Measurements from ENCODE around the gene C10orf143.

Gene C10orf143

DNA sequence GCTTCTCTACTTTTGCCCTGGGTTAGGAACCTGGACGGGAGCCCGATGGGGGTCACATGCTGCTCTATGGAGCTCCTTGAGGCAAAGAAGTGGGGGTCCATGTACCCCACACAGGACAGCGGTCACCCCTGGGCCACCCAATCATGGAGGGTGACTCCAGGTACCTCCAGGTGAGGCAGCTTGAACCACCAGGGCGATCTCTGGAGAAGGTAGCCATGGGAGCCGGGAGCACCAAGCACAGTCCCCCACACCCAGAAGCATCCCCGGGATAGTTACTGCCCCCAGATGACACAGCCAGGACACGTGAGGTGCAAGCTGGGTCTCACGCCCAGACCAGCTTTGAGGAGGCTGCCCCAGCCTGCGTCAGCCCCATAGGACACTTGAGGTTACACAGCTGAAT is 58.4 kb downstream of the C10orf143 start:
- Histone ChIP-seq H3K23ac (ENCODE audit: low read depth, low read length, poor library complexity) (no peak overlapping the region), H3K4me2 (ENCODE audit: insufficient read depth, low read length, poor library complexity, severe bottlenecking) (no peak overlapping the region), H3K14ac (ENCODE audit: low read length) (no peak overlapping the region), H2AK5ac (ENCODE audit: low read depth, low read length) (no peak overlapping the region), H2BK15ac (ENCODE audit: low read length) (no peak overlapping the region), H2BK120ac (ENCODE audit: low read depth, low read length) (no peak overlapping the region), H2BK5ac (ENCODE audit: low read length) (no peak overlapping the region), H4K8ac (ENCODE audit: low read depth, low read length) (no peak overlapping the region), H3K18ac (ENCODE audit: low read length) (no peak overlapping the region), H3K4ac (ENCODE audit: low read length) (no peak overlapping the region), H3K36me3 (replicated peaks in 1 of 2; ENCODE audit: control insufficient read depth in 2 of 2, insufficient read depth in 2 of 2, low read length in 2 of 2) (no peaks in the 10 kb centered on the region), H3K27me3 (ENCODE audit: control insufficient read depth in 3 of 3, insufficient read depth in 3 of 3, low read depth in 1 of 3, low read length in 3 of 3) (no peaks in the 10 kb centered on the region), H3K9me3 (replicated peaks in 1 of 2; ENCODE audit: control insufficient read depth in 2 of 2, insufficient read depth in 1 of 2, low read depth in 1 of 2, low read length in 2 of 2) (peaks cover 2% of the 10 kb centered on the region in 2 donors), H3K79me1 (ENCODE audit: low read depth, low read length) (no peaks in the 10 kb centered on the region), H2AFZ (ENCODE audit: low read length) (no peak overlapping the region), H3K27ac (replicated peaks; ENCODE audit: low read length) (no peak overlapping the region), H2BK12ac (ENCODE audit: low read length) (no peak overlapping the region), H3K4me1 (ENCODE audit: control insufficient read depth in 2 of 2, insufficient read depth in 1 of 2, low read depth in 1 of 2, low read length in 2 of 2) (no peaks in the 10 kb centered on the region), H4K91ac (ENCODE audit: low read depth, low read length, poor library complexity) (no peak overlapping the region), H3K4me3 (ENCODE audit: low read length in 2 of 2) (no peak overlapping the region), H3K9ac (ENCODE audit: low read depth, low read length, poor library complexity) (no peak overlapping the region)
- no peak for DNase-seq (ENCODE audit: low spot score)
- WGBS, 2 donors (ENCODE audit: extremely low coverage in 2 of 2, insufficient read length in 2 of 2, insufficient replicate concordance in 1 of 2), result no CpG with 5 or more reads among the region's 9 CpGs

DNA sequence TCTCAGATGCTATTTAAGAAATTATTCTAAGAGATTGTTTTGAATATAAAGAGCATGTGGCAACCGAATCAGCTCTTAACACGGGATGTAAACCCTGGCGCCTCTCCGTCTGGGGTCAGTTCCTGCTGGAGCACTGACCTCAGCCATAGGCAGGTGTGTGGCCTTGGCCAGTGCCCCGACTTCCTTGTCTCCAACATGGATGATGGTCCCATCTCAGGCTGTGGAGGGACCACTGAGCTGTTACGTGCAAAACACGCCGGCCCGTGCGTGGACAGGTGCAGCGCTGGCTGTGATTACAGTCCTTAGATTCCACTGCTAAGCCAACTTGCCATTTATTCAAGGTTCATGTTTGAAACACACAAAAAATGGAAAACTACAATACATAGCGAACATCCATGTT is 59.9 kb downstream of the C10orf143 start:
- Histone ChIP-seq H3K9me3 (replicated peaks in 1 of 2; ENCODE audit: control insufficient read depth in 2 of 2, insufficient read depth in 1 of 2, low read depth in 1 of 2, low read length in 2 of 2) (no peaks in the 10 kb centered on the region), H3K27me3 (ENCODE audit: control insufficient read depth in 3 of 3, insufficient read depth in 3 of 3, low read depth in 1 of 3, low read length in 3 of 3) (no peaks in the 10 kb centered on the region), H3K36me3 (replicated peaks in 1 of 2; ENCODE audit: control insufficient read depth in 2 of 2, insufficient read depth in 2 of 2, low read length in 2 of 2) (no peaks in the 10 kb centered on the region), H2AFZ (ENCODE audit: low read length) (no peak overlapping the region), H2AK5ac (ENCODE audit: low read depth, low read length) (no peak overlapping the region), H3K9ac (ENCODE audit: low read depth, low read length, poor library complexity) (no peak overlapping the region), H2BK15ac (ENCODE audit: low read length) (no peak overlapping the region), H3K4me2 (ENCODE audit: insufficient read depth, low read length, poor library complexity, severe bottlenecking) (no peak overlapping the region), H4K8ac (ENCODE audit: low read depth, low read length) (no peak overlapping the region), H3K4ac (ENCODE audit: low read length) (no peak overlapping the region), H4K91ac (ENCODE audit: low read depth, low read length, poor library complexity) (no peak overlapping the region), H3K27ac (replicated peaks; ENCODE audit: low read length) (no peak overlapping the region), H3K4me3 (ENCODE audit: low read length in 2 of 2) (no peak overlapping the region), H2BK5ac (ENCODE audit: low read length) (no peak overlapping the region), H3K23ac (ENCODE audit: low read depth, low read length, poor library complexity) (no peak overlapping the region), H3K14ac (ENCODE audit: low read length) (no peak overlapping the region), H3K79me1 (ENCODE audit: low read depth, low read length) (no peaks in the 10 kb centered on the region), H3K4me1 (ENCODE audit: control insufficient read depth in 2 of 2, insufficient read depth in 1 of 2, low read depth in 1 of 2, low read length in 2 of 2) (no peaks in the 10 kb centered on the region), H2BK12ac (ENCODE audit: low read length) (no peak overlapping the region), H3K18ac (ENCODE audit: low read length) (peak overlapping the region; percentile 31), H2BK120ac (ENCODE audit: low read depth, low read length) (no peak overlapping the region)
- no CpG with 5 or more reads among the region's 12 CpGs for WGBS, 2 donors (ENCODE audit: extremely low coverage in 2 of 2, insufficient read length in 2 of 2, insufficient replicate concordance in 1 of 2)
- no peak for DNase-seq (ENCODE audit: low spot score)

DNA sequence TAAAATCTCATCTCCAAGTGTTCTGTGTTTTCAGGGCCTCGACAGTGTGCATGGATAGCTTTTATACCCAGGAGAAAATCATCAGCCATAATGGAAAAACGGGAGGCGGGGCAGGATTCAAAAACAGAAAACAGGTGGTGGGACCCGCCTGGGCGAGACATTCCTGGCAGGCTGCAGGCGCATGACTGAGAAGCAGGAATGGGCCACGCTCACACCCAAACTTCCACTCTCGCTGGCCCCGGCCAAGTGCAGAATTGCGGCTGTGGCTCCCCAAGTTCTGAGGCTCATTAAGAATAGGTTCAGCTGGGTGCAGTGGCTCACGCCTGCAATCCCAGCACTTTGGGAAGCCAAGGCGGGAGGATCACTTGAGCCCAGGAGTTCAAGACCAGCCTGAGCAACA is 60.6 kb downstream of the C10orf143 start:
- Histone ChIP-seq H3K4me1 (ENCODE audit: control insufficient read depth in 2 of 2, insufficient read depth in 1 of 2, low read depth in 1 of 2, low read length in 2 of 2) (no peaks in the 10 kb centered on the region), H2AFZ (ENCODE audit: low read length) (no peak overlapping the region), H3K27ac (replicated peaks; ENCODE audit: low read length) (no peak overlapping the region), H2BK15ac (ENCODE audit: low read length) (no peak overlapping the region), H3K9ac (ENCODE audit: low read depth, low read length, poor library complexity) (no peak overlapping the region), H4K8ac (ENCODE audit: low read depth, low read length) (no peak overlapping the region), H3K18ac (ENCODE audit: low read length) (no peak overlapping the region), H3K14ac (ENCODE audit: low read length) (no peak overlapping the region), H2BK120ac (ENCODE audit: low read depth, low read length) (no peak overlapping the region), H3K4ac (ENCODE audit: low read length) (no peak overlapping the region), H3K36me3 (replicated peaks in 1 of 2; ENCODE audit: control insufficient read depth in 2 of 2, insufficient read depth in 2 of 2, low read length in 2 of 2) (no peaks in the 10 kb centered on the region), H3K27me3 (ENCODE audit: control insufficient read depth in 3 of 3, insufficient read depth in 3 of 3, low read depth in 1 of 3, low read length in 3 of 3) (no peaks in the 10 kb centered on the region), H2BK12ac (ENCODE audit: low read length) (no peak overlapping the region), H2BK5ac (ENCODE audit: low read length) (no peak overlapping the region), H3K4me3 (ENCODE audit: low read length in 2 of 2) (no peak overlapping the region), H3K4me2 (ENCODE audit: insufficient read depth, low read length, poor library complexity, severe bottlenecking) (no peak overlapping the region), H4K91ac (ENCODE audit: low read depth, low read length, poor library complexity) (no peak overlapping the region), H2AK5ac (ENCODE audit: low read depth, low read length) (no peak overlapping the region), H3K9me3 (replicated peaks in 1 of 2; ENCODE audit: control insufficient read depth in 2 of 2, insufficient read depth in 1 of 2, low read depth in 1 of 2, low read length in 2 of 2) (no peaks in the 10 kb centered on the region), H3K79me1 (ENCODE audit: low read depth, low read length) (no peaks in the 10 kb centered on the region), H3K23ac (ENCODE audit: low read depth, low read length, poor library complexity) (no peak overlapping the region)
- no peak for DNase-seq (ENCODE audit: low spot score)
- no CpG with 5 or more reads among the region's 12 CpGs for WGBS, 2 donors (ENCODE audit: extremely low coverage in 2 of 2, insufficient read length in 2 of 2, insufficient replicate concordance in 1 of 2)

DNA sequence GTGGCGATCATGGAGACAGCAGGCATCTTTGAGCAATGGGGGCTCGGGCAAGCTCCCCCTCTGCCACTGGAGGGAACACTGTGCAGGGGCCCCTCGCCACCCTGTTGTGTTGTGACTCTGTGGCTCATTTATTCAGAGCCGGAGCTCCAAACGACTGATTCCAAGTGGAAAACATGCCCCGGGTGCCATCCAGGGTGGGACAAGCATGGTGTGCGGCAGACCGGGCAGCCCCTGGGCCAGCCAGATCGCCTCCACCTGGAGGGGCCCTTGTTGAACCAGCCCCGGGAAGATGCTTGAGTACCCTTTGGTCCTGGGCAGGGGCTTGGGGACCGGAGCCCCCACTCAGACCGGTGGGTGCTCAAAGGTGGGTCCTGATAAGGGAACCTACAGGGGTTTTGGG is 61.4 kb downstream of the C10orf143 start:
- no peaks in the 10 kb centered on the region for H3K36me3 ChIP-seq (replicated peaks in 1 of 2; ENCODE audit: control insufficient read depth in 2 of 2, insufficient read depth in 2 of 2, low read length in 2 of 2)
- no peaks in the 10 kb centered on the region for H3K27me3 ChIP-seq (ENCODE audit: control insufficient read depth in 3 of 3, insufficient read depth in 3 of 3, low read depth in 1 of 3, low read length in 3 of 3)
- H2BK15ac ChIP-seq (ENCODE audit: low read length), result no peak overlapping the region
- no peak overlapping the region for H3K4me2 ChIP-seq (ENCODE audit: insufficient read depth, low read length, poor library complexity, severe bottlenecking)
- H3K27ac ChIP-seq (replicated peaks; ENCODE audit: low read length), result no peak overlapping the region
- H3K9ac ChIP-seq (ENCODE audit: low read depth, low read length, poor library complexity), result no peak overlapping the region
- H3K23ac ChIP-seq (ENCODE audit: low read depth, low read length, poor library complexity), result no peak overlapping the region
- H2BK5ac ChIP-seq (ENCODE audit: low read length), result no peak overlapping the region
- no peak overlapping the region for H4K91ac ChIP-seq (ENCODE audit: low read depth, low read length, poor library complexity)
- H3K14ac ChIP-seq (ENCODE audit: low read length), result no peak overlapping the region
- no peak for DNase-seq (ENCODE audit: low spot score)
- no peak overlapping the region for H3K4me3 ChIP-seq (ENCODE audit: low read length in 2 of 2)
- no peaks in the 10 kb centered on the region for H3K9me3 ChIP-seq (replicated peaks in 1 of 2; ENCODE audit: control insufficient read depth in 2 of 2, insufficient read depth in 1 of 2, low read depth in 1 of 2, low read length in 2 of 2)
- no peaks in the 10 kb centered on the region for H3K79me1 ChIP-seq (ENCODE audit: low read depth, low read length)
- H2AFZ ChIP-seq (ENCODE audit: low read length), result no peak overlapping the region
- H3K4ac ChIP-seq (ENCODE audit: low read length), result no peak overlapping the region
- no CpG with 5 or more reads among the region's 12 CpGs for WGBS, 2 donors (ENCODE audit: extremely low coverage in 2 of 2, insufficient read length in 2 of 2, insufficient replicate concordance in 1 of 2)
- no peaks in the 10 kb centered on the region for H3K4me1 ChIP-seq (ENCODE audit: control insufficient read depth in 2 of 2, insufficient read depth in 1 of 2, low read depth in 1 of 2, low read length in 2 of 2)
- peak overlapping the region; percentile 6 for H2AK5ac ChIP-seq (ENCODE audit: low read depth, low read length)
- H3K18ac ChIP-seq (ENCODE audit: low read length), result no peak overlapping the region
- H4K8ac ChIP-seq (ENCODE audit: low read depth, low read length), result no peak overlapping the region
- H2BK12ac ChIP-seq (ENCODE audit: low read length), result no peak overlapping the region
- H2BK120ac ChIP-seq (ENCODE audit: low read depth, low read length), result no peak overlapping the region
